GM08714 (cell line): ENCODE results near the gene ZNHIT6.

ENCODE experiments used
- H3K4me3 ChIP-seq: fragments of 200-500 bp; sonication (Bioruptor generic); 2 replicates; pipeline ENCODE4 v1.5.1; 2014; ENCODE audit warnings: mild to moderate bottlenecking, low read length, inconsistent platforms
- ZNF274 ChIP-seq: IDR thresholded peaks from 2 replicates; pipeline ENCODE4 v1.6.1; 2012; ENCODE audit warnings: mild to moderate bottlenecking, low read depth, low read length

ZNHIT6 gene

DNA sequence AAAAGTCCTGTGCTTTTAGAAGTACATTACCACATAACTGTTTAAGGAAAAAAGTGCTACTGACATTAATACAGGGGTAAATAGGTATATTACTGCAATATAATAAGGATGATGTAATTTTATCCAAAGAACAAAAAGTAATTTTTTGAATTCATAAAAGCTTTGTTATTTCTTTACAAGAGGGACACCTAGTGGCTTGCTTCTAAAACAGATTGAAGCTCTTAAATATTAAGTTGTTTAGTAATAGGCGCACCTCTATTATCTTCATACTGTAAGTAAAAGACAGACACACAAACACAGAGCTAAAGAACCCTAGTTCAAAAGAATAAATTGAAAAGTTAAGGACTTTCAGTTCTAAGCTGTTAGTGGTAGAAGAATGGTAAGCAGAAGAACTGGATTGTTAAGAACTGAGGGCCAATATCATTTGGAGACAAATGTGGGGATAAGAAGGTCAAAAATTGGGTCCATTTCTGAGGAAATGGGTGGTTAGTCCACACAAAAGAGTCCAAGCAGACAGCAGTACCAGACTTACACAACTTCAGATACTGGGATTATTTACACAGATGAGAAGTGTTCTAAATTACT, 15.4 kb downstream of the ZNHIT6 start:
- no peak overlapping the region for H3K4me3 ChIP-seq
- no peak for TF ChIP-seq ZNF274

DNA sequence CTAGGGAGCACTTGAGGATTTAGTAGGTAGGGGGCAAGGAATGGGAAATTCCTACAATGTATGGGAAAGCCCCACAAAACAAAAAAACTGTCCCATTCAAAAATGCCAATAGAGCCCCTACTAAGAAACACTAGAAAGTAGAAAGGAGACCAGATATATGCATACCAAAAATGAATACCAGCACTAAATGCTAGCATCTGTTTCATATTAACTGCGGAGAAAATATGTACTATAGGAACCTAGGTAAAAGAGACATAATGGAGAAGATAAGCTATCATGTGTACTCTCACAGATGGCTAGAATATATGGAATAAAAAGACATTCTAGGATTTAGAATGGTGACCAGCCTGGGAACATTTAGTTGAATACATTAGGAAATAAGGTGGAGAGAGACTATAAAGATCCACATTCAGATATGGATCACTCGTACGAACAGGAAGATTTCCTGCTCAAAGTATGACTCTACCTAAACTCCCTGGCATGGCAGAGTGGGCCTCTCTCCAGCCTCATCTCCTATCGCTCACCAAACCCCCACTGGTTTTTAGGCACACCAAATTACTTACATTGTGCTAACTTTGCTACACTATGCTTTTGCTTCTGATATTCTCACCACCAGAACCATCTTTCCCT, 18.3 kb downstream of the ZNHIT6 start:
- no peak for TF ChIP-seq ZNF274
- H3K4me3 ChIP-seq, result no peak overlapping the region

DNA sequence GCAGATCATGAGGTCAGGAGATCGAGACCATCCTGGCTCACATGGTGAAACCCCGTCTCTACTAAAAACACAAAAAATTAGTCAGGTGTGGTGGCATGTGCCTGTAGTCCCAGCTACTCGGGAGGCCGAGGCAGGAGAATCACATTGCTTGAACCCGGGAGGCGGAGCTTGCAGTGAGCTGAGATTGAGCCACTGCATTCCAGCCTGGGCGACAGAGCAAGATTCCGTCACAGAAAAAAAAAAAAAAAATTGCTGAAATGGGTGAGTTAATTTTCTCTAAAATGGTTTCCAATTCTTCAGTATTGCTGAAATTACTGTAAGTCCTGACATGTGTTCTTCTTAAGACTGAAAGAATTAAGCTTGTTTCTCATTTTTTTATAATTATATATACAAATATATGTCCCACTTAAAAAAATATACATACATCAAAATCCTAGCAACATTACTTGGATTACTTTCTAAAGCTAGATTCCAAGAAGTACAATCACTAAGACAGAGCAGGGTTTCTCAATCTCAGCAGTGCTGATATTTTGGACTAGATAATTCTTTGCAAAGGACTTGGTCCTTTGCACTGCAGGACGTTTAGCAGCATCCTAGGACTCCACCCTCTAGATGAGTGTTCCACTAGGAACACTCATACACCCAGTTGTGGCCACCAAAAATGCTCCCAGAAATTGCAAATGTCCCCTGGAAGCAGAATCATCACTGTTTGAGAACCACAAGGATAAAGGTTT, 24.8 kb downstream of the ZNHIT6 start:
- no peak overlapping the region for H3K4me3 ChIP-seq
- TF ChIP-seq ZNF274, result no peak

DNA sequence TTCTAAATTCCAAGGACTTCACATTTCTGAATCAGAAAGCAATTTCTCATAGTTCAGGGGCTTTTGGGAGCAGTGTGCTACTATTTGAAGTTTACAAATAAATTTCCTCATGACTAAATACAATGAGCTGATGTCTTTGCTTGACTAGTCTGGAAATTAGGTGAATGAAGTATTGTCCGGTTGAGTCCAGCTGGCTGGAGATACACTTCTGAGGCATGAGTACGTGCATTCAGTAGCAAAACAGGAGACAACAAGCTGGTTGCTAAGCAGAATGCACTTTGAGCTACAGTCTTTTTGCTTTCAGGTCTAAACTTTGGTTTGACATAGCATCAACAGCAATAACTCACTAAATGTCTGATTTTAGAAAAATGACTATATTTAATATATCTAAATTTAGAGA, 27.1 kb downstream of the ZNHIT6 start:
- no peak overlapping the region for H3K4me3 ChIP-seq
- no peak for TF ChIP-seq ZNF274

DNA sequence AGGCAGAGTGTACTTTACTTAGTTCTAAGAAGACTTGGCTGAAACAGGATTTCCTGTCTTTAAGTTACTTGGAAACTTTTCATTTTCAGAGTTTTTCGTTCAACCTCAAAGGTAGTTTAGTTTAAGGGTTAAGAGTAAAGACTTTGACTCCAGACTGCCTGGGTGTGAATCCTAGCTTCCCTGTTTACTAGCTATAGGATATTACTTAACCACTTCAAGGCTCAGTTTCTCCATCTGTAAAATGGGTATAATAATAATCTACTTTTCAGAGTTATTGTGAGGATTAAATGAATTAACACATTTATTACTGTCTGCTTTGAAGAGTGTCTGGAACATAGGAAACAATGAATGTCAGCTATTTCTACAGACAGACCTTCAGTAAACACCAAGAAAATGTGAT, 30.0 kb downstream of the ZNHIT6 start:
- no peak overlapping the region for H3K4me3 ChIP-seq
- no peak for TF ChIP-seq ZNF274

DNA sequence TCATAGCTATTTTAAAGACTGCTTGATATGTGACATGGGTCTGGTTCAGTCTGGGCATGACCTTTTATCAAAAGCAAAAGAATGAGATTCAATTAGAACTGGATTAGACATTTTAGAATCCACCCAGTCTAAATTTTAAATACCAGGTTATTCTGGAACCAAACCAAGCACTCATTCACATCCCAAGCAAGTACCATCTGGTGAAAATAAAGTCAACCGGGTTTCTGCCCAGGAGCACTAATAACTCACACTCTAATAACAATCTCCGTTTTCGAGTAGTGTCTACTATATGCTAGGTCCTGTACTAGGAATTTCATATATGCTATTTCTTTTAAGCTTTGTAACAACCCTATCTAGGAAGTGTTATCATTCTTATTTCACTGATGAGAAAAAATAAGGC, 30.6 kb downstream of the ZNHIT6 start:
- no peak overlapping the region for H3K4me3 ChIP-seq
- no peak for TF ChIP-seq ZNF274

DNA sequence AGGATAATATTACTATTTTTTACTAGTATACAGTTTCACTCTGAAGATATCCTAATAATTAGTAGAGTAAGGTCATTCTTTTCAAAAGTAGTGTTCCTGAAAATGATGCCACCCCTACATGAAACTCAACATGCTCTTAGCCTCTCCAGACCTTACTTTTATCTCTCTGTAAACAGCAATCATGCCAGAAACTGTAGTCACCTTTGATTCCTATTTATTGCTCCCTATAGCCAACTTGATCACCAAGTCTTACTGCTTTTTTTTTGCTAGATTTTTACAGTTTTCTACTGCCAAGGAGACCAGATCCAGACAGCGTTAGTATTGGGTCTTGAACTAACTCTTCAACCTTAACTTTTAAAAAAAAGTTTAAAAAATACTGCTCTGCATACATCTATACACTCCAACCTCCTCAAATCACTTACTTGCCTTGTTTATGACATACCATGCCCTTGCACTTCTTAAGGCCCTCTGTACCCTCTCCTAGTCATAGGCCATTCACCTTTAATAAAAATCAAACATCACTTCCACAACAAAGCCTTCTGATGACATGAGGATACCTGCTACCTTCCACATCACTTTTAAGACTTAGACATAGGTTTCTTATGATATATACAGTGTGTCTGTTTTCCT, 36.1 kb downstream of the ZNHIT6 start:
- no peak overlapping the region for H3K4me3 ChIP-seq
- no peak for TF ChIP-seq ZNF274

DNA sequence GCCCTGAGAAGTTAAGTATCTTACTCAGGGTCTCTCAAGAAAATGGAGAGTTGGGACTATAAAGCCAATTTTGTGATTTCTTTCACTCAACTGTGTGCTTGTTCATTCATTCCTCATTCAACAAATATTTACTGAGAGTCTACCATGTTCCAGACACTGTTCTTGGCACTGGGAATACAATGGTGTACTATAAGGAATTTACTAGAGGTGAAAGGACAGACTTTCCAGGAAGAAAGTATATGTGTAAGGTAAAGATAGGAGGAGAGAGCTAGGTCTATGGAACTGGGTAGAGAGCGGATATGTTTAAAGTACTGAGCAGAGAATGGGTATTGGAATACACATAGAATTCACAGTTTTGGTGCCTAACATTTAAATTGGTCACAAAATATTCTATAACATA, 42.3 kb downstream of the ZNHIT6 start:
- no peak overlapping the region for H3K4me3 ChIP-seq
- no peak for TF ChIP-seq ZNF274

DNA sequence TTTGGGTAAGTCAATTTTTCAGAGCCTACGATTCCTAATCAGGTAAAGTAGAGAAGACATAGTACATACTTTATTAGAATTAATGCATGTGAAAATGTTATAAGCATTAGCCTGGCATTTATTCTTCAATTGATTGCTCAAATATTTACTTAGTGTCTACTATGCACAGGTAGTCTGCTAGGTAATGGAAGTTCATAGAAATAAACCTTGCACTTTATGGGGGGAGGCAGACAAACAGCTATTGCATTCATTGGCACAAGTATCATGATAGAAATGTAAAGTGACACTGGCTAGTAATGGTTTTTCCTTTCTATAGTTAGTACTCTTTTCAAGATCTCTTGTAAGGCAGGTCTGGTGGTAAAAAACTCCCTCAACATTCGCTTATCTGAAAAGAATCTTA, 44.9 kb downstream of the ZNHIT6 start:
- H3K4me3 ChIP-seq, result no peak overlapping the region
- TF ChIP-seq ZNF274, result no peak

DNA sequence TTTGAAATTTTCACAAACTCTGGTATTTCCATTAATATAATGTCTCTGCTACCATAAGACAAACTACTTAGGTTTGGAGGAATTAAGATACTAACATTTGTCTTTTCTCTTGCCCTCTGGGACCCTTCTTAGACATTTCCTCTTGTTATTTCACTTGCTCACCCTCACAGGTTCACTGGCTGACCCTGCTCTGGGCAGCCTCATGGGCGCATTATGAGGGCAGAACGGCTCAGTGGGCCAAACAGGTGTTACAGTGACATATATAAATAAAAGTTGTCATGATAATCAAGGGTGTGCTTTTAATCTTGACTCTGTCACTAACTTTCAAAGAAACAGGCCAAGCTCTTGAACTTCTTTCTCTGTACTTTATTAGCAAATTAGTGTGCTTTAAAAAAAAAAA, 46.5 kb downstream of the ZNHIT6 start:
- H3K4me3 ChIP-seq, result no peak overlapping the region
- TF ChIP-seq ZNF274, result no peak

DNA sequence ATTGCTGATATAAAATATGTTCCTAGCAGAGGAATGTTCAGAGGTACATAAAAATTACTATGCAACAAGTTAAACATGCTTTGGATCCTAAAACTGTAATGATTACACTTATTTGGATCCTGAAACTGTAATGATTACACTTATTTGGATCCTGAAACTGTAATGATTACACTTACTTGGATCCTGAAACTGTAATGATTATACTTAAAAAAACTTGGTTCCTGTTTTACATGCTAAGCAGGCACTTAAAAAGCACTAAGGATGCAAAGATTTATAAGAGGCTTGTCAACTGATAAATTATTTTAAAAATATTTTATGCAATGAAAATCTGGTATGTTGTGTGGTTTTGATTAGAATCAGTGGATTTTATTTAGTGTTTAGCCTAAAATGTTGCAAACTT, 47.7 kb downstream of the ZNHIT6 start:
- no peak for TF ChIP-seq ZNF274
- no peak overlapping the region for H3K4me3 ChIP-seq

DNA sequence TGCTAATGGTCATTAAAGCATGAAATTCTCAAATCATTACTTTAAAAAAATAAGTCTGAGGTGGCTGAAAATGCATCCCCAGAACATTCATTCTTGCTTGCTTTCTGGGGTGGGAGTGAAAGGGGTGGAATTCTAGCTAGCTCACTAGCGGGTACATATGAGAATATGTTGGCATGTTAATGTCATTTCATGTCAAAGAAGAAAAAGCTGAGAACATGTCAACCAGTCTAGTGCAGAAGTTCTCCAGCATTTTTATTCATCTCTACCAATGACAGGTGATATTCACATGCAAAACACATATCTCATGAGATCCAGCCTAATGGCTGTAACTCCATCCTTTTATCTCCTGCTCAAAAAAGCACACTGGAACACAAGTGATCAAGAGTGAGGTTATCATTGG, 49.1 kb downstream of the ZNHIT6 start:
- no peak overlapping the region for H3K4me3 ChIP-seq
- TF ChIP-seq ZNF274, result no peak

DNA sequence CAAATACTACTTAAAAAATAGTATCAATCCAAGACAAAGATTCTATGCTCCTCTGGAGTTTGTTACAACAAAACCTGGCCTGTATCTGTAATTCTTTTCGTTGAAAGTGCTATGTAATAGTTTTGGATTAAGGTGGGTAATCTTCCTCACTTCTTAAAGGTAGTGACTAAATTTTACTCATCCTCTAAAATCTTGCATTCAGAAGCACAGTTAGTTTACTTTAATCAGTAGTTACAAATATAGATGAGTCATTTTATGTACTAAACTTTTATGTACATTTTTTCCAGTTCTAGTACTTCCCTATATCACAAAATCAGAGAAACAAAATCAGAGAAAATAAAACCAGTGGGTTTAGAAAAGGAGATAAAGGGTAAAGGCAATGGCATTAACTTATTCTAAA, 51.3 kb downstream of the ZNHIT6 start:
- H3K4me3 ChIP-seq, result no peak overlapping the region
- TF ChIP-seq ZNF274, result no peak

DNA sequence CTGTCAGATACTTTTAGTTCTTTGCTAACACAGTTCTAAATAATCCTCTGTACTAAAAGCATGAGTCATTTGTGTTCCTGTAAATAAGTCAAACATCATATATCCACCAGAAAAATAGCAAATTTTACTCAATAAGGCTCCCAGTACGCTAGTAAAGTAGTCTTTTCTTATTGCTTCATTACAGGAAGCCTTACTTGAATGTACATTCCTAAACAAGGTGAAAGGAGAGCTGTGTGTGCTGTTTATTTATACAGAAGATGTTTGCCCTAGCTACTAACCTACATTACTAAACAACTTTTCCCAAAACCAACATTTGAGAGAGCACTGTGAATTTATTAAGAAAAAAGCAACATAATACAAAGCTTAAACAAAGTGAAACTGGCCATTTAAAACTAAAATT, 52.0 kb downstream of the ZNHIT6 start:
- H3K4me3 ChIP-seq, result no peak overlapping the region
- TF ChIP-seq ZNF274, result no peak

DNA sequence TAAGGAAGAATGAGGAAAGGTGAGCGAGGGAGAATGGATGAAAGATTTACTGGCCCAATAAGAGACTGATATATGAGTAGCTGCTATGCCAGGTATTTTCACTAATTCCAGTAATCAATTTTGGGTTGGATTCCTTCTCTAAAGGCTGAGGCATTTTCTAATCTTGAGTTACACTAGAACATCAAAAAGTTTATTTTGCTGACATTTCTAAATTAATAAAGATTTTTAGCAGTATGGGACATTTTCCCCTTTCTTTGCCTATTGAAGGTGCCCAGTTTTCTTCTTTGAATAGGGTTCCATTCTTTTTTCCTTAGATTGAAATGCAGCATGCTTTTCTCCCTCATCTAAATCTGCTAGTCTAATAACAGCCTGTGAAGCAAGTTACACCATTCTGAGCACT, 52.9 kb downstream of the ZNHIT6 start:
- TF ChIP-seq ZNF274, result no peak
- H3K4me3 ChIP-seq, result no peak overlapping the region
